NCI-H2081 (cell line): ENCODE data around the gene RERE.

ENCODE experiments used
- DNase-seq, 2 experiments: peaks; one replicate each; lab custom pipeline; 2025; lab: John Stamatoyannopoulos, UW

Gene RERE

GRCh38 chr1:8351693-8352470 is 465.6 kb downstream of the RERE start:
- no peak for DNase-seq

GRCh38 chr1:8350914-8351684 is 466.3 kb downstream of the RERE start:
- no peak for DNase-seq

GRCh38 chr1:8349961-8350360 is 467.5 kb downstream of the RERE start:
- DNase-seq, result peak; percentile 4 to 23

GRCh38 chr1:8349473-8349865 is 468.0 kb downstream of the RERE start:
- DNase-seq, result no peak

- peak; percentile 58 to 64 for DNase-seq
Observed at GRCh38 chr1:8348777-8349472, 468.5 kb downstream of the RERE start.

- no peak for DNase-seq
Observed at GRCh38 chr1:8348047-8348776, 469.2 kb downstream of the RERE start.

- peak; percentile 4 to 54 for DNase-seq
Observed at GRCh38 chr1:8347635-8348034, 469.8 kb downstream of the RERE start.

- no peak for DNase-seq
Observed at GRCh38 chr1:8345621-8346415, 471.6 kb downstream of the RERE start.

- no peak for DNase-seq
Observed at GRCh38 chr1:8344893-8345507, 472.4 kb downstream of the RERE start.

GRCh38 chr1:8343464-8344001 is 473.9 kb downstream of the RERE start:
- DNase-seq, result no peak

GRCh38 chr1:8343044-8343443 is 474.4 kb downstream of the RERE start:
- DNase-seq, result no peak

GRCh38 chr1:8342325-8342724 is 475.1 kb downstream of the RERE start:
- no peak for DNase-seq

GRCh38 chr1:8340448-8340847 is 477.0 kb downstream of the RERE start:
- DNase-seq, result no peak

- DNase-seq, result no peak
Observed at GRCh38 chr1:8339203-8339600, 478.2 kb downstream of the RERE start.

GRCh38 chr1:8338526-8339202 is 478.8 kb downstream of the RERE start:
- no peak for DNase-seq

GRCh38 chr1:8337776-8338525 is 479.5 kb downstream of the RERE start:
- no peak for DNase-seq

- no peak for DNase-seq
Observed at GRCh38 chr1:8335246-8335645, 482.2 kb downstream of the RERE start.

GRCh38 chr1:8334106-8334851 is 483.2 kb downstream of the RERE start:
- DNase-seq, result no peak
